ENCODE results near the gene DPYSL3.

DPYSL3 gene

GRCh38 chr5:147388184-147389108, 121.4 kb downstream of the DPYSL3 start:
- Histone ChIP-seq H3K4me1 (peaks cover 61% of the 10 kb centered on the region), H3K9me3 (no peaks in the 10 kb centered on the region), H3K4me3 (ENCODE audit: low read depth, low read length) (no peak overlapping the region), H3K27me3 (no peaks in the 10 kb centered on the region), H3K36me3 (peaks cover 10% of the 10 kb centered on the region; the same call in 1 of the 2 replicates)
- TF ChIP-seq CTCF (IDR thresholded peaks at IDR 0.05; ENCODE audit: low read depth, low read length), result no peak
- no peak for DNase-seq

GRCh38 chr5:147387109-147387508, 122.8 kb downstream of the DPYSL3 start:
- Histone ChIP-seq H3K4me3 (ENCODE audit: low read depth, low read length) (no peak overlapping the region), H3K9me3 (no peaks in the 10 kb centered on the region), H3K4me1 (peaks cover 70% of the 10 kb centered on the region), H3K27me3 (no peaks in the 10 kb centered on the region), H3K36me3 (peaks cover 8% of the 10 kb centered on the region; the same call in 1 of the 2 replicates)
- peak; percentile 88 for DNase-seq
- no peak for TF ChIP-seq CTCF (IDR thresholded peaks at IDR 0.05; ENCODE audit: low read depth, low read length)

GRCh38 chr5:147384346-147385193, 125.3 kb downstream of the DPYSL3 start:
- H3K27me3 ChIP-seq, result no peaks in the 10 kb centered on the region
- no peaks in the 10 kb centered on the region for H3K9me3 ChIP-seq
- peaks cover 59% of the 10 kb centered on the region for H3K4me1 ChIP-seq
- DNase-seq, result peak; percentile 26
- no peaks in the 10 kb centered on the region for H3K36me3 ChIP-seq
- no peak overlapping the region for H3K4me3 ChIP-seq (ENCODE audit: low read depth, low read length)
- no peak for TF ChIP-seq CTCF (IDR thresholded peaks at IDR 0.05; ENCODE audit: low read depth, low read length)

- TF ChIP-seq CTCF (IDR thresholded peaks at IDR 0.05; ENCODE audit: low read depth, low read length), result no peak
- DNase-seq, result no peak
- H3K4me3 ChIP-seq (ENCODE audit: low read depth, low read length), result no peak overlapping the region
- no peaks in the 10 kb centered on the region for H3K36me3 ChIP-seq
- H3K9me3 ChIP-seq, result no peaks in the 10 kb centered on the region
- peaks cover 45% of the 10 kb centered on the region for H3K4me1 ChIP-seq
- no peaks in the 10 kb centered on the region for H3K27me3 ChIP-seq
Measured at GRCh38 chr5:147382776-147383175, 127.1 kb downstream of the DPYSL3 start.

GRCh38 chr5:147381555-147381954, 128.3 kb downstream of the DPYSL3 start:
- no peaks in the 10 kb centered on the region for H3K36me3 ChIP-seq
- peaks cover 37% of the 10 kb centered on the region for H3K4me1 ChIP-seq
- no peaks in the 10 kb centered on the region for H3K27me3 ChIP-seq
- TF ChIP-seq CTCF (IDR thresholded peaks at IDR 0.05; ENCODE audit: low read depth, low read length), result no peak
- no peak for DNase-seq
- 0 out of 2 replicates have a peak, but pooled peaks cover 1% of the 10 kb centered on the region for H3K9me3 ChIP-seq
- no peak overlapping the region for H3K4me3 ChIP-seq (ENCODE audit: low read depth, low read length)
